GM19467 (cell line): ENCODE data around the gene PAWR.
"Not testable (repeated sequence)": the region's sequence is repeated elsewhere in the genome, so short reads cannot be mapped to it uniquely, and the experiment has no call there.

Experiments
- ATAC-seq: cut with Tn5 transposase; IDR thresholded peaks from one replicate; pipeline ENCODE4 v1.9.1; 2021; ENCODE audit warnings: mild to moderate bottlenecking, moderate library complexity; ENCODE audit not compliant: unreplicated experiment

The PAWR gene

DNA sequence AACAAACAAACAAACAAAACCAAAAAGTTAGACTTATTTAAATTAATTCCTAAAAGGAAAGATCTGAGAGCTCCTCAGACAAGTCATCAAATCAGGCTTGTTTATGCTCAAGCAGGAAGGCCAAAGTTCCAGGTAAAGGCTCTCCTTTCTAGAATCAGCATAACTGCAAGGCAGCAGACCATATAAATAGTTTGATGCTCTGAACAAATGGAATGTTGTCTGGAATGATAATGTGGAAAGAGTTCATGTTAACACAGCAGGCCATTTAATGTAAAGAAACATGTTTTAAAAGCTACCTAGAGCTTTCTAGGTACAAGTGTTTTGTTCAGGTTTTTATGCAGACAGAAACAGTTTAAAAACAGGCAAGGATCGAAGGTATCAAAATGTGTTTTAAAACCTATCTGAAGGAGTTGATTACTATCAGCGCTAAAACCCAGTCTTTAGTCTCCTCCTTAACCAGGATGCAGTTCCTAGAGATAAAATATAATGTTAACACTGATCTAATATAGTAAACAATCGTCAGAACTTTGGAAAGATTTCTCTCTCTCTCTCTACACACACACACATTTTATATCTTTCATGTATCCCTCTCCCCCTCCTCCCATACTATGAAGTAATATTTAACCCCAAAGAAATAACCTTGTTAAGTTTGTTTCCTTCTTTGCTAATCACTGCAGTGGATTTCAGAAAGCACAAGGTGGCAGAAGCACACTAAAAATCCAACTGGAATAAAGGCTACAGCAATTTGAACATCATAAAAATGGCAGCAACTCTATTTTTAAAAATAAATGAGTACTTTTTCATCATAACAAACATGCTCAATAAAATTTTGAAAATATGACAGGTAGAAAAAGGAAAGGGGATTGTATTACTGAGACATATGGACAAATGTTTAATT is 135.5 kb downstream of the PAWR start:
- no peak for ATAC-seq

DNA sequence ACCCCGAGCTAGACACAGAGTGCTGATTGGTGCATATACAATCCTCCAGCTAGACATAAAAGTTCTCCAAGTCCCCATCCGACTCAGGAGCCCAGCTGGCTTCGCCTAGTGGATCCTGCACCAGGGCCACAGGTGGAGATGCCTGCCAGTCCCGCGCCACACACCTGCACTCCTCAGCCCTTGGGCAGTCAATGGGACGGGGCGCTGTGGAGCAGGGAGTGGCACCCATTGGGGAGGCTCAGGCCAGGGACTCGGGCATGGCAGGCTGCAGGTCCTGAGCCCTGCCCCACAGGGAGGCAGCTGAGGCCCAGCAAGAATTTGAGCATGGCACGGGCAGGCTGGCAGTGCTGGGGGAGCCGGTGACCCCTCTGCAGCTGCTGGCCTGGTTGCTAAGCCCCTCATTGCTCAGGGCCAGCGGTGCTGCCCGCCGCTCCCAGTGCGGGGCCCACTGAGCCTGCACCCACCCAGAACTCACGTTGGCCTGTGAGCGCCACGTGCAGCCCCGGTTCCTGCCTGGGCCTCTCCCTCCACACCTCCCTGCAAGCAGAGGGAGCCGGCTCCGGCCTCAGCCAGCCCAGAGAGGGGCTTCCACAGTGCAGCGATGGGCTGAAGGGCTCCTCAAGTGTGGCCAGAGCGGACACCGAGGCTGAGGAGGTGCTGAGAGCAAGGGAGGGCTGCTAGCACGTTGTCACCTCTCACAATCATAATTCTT is 136.7 kb downstream of the PAWR start:
- ATAC-seq = no peak

DNA sequence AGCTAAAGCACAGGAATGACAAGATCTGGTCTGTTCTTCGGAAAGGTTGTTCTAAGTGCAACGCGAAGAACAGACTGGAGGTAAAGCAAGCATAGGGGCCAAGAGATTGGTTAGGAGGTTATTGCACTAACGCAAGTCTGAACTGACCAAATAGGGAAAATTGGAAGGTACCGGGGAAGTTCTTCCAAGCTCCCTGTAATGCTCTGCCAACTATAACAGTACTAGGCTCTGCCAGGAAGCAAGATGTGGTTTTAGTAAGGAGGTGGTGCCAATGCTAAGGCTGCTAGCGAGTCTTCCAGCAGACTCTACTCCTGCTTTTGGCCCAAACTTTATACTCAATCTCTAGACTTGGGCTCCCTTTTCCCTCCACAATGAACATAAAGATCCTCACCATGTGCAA is 138.6 kb downstream of the PAWR start:
- no peak for ATAC-seq

DNA sequence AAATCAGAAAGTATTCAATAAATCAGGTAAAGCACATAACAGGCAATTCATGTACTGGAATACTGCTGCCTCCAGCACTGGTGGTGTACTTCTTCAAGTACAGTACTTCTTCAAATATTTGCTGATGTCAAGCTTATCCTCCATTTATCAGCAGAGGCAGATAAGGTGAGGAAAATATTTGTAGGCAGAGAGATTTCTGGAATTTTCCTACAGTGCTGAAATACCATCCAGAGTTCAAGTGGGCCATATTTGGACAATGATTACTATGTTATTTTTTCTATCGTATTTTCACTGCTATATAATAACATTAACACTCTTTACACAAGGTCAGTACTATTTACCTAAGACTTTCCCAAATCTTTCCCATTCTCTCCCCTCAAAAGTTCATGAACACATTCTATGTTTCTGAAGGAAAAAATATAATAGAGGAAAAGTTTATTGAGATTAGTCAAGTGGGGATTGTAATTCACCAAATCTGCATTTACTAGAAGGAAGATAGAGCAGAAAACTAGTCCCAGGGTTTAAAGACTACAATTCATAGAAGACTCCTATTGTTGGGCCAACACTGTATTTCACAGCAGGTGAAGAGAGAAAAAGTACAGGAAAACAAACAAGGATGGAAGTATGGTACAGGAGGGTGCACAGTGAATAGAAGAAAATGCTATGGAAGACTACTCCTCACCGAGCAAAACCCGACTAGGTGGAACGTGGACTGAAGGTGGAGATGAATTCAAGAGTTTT is 141.1 kb downstream of the PAWR start:
- no peak for ATAC-seq

DNA sequence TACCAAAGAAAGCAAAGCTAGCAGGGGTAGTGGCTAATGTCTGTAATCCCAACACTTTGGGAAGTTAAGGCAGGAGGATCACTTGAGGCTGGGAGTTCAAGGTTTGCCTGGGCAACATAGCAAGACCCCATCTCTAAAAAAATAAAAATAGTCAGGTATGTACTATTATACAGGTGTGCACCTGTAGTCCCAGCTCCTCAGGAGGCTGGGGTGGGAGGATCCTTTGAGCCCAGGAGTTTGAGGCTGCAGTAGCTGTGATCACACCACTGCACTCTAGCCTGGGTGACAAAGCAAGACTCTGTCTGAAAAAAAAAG is 142.2 kb downstream of the PAWR start:
- ATAC-seq = no peak

DNA sequence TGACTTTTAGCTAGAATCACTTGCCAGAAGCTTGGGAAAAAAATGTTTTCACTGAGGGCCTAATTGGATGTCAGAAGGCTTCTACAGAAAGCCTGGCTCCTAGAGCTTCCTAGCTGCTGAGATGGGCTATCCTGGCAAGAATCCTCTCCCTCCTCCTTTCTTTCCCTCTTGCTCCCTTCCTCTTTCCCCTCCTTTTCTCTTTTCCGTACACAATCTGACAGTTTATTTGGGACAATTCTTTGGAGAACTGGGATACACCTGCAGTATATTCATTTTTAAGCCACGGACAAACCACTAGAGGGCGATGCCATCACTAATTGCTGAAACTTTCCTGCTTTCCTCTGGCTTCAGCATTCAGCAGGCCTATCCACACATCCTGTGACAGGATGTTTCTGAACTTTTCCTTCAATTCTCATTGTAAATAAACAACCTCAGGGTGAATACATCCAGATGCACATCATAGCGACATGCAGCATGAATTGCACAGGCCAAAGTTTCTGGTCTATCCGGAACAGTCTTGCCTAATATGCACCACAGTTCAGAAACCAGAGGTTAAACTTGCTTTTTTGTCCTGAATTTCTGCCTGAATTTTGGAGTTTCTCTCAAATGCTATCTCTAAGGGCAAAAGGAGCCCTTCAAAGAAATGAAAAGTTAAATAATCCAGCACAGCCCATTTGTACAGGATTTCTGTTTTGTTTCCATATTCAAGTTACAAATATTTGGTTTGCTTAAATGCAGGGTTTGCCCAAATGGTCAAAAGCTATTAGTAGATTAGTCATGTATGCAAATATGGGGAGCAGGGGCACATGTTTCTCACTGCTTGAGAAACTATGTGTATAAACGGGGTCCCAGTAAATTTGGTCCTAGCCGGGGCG is 142.8 kb downstream of the PAWR start:
- ATAC-seq = peak; percentile 66

DNA sequence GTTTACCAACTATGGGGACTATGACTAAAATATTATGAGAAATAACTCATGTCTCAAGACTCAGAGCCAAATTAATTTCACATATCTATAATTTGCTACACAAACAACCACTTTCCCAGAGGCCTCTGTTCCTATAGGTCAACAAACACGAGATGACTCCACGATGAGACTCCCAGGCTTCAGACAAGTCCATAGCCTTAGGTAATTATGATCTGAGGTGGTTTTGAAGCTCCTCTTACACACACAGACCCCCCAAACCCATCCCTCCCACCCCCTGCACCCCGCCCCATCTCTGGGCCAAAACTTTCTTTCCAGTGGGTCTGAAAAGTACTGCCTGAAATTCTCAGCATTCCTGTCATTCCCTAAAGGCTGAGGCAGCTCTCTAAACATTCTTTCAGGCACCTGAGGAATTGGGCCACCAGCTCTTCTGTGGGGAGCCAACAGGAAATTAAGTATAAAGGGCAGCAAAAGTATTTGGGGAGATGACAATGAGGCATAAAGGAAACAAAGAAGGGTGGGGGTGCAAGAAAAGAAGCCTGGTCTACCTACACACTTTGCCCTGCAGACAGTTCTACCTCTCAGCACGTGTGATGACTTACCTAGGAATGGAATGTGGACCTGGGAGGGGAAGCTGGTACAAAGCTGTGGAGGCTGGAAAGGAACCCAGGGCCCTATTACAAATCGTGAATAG is 143.6 kb downstream of the PAWR start:
- ATAC-seq = no peak

DNA sequence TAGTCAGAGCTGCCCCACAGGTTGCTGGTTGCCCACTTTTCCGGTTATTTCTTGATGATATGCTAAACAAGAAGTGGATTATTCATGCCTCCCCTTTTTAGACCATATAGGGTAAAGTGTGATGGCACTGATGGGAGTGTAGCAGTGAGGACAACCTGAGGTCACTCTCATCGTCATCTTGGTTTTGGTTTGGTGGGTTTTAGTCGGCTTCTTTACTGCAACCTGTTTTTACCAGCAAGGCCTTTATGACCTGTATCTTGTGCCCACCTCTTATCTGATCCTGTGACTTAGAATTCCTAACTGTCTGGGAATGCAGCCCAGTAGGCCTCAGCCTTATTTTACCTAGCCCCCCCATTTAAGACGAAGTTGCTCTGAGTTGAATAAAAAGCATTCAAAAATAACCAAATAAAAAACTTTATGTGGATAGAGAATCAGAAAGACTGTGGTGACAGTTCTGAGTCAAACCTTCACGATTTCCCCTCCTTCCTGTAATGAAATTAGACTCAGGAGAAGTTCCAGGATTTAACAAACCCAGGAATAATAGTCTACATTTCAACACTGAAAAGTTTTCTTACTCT is 144.2 kb downstream of the PAWR start:
- no peak for ATAC-seq

DNA sequence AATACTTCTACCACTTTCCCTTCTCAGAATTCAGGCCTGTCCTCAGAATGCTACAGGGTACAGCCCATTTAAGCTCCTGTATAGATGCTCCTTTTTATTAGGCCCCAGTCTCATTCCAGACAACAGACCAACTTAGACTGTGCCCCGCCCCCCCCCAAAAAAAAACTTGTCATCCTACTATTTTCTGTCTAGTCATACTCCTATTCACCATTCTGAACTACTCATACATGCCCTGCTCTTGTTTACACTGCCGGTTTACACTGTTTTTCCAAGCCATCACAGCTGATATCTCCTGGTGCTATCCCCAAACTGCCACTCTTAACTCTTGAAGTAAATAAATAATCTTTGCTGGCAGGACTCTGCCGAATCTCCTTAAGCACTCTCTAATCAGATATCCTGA is 146.3 kb downstream of the PAWR start:
- not testable (repeated sequence) for ATAC-seq

DNA sequence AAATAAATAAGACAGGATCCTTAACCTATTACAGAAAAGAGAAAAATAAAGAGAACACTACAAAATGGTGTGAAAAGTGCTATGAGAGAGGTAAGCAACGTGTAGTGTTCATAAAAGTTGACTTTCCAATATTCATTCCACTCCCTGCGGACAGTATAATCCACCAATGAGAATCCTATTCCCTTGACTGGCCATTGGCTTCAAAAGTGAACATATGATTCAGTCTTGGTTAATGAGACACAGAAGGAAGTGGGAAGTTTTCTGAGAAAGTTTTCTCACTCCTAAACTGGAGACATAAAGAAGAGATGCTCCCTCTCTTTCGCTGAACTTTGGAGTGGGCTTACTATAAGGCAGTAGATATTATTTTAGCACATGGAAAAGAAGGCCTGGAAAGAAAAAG is 153.1 kb downstream of the PAWR start:
- no peak for ATAC-seq

DNA sequence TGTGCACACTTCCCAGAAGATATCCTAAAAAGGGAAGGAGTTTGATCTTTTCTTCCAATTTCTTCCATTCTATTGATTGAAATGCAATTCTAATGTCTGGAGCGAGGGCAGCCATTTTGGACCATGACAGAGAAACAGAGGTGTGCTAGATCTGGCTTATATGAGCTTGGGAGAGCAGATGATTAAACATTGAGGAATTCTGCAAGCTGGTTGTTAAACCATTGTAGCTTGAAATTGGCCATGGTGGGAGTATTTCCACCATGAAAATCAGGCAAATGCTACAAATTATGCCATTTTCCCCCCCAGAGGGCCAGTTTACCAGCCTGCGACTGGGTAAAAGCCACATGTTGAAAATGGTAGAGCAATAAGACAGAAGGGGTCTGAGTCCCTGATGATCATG is 155.0 kb downstream of the PAWR start:
- ATAC-seq = no peak
